GM08714 (cell line): ENCODE data around the gene OR52E1.

Experiments used
- H3K4me3 ChIP-seq: fragments of 200-500 bp; sonication (Bioruptor generic); 2 replicates; pipeline ENCODE4 v1.5.1; 2014; ENCODE audit warnings: mild to moderate bottlenecking, low read length, inconsistent platforms
- ZNF274 ChIP-seq: IDR thresholded peaks from 2 replicates; pipeline ENCODE4 v1.6.1; 2012; ENCODE audit warnings: mild to moderate bottlenecking, low read depth, low read length

Gene OR52E1

GRCh38 chr11:5088556-5088955 lies 19.2 kb downstream of the OR52E1 start:
- no peak overlapping the region for H3K4me3 ChIP-seq
- no peak for TF ChIP-seq ZNF274

GRCh38 chr11:5090668-5091067 lies 21.3 kb downstream of the OR52E1 start:
- H3K4me3 ChIP-seq: no peak overlapping the region
- TF ChIP-seq ZNF274: no peak

- no peak overlapping the region for H3K4me3 ChIP-seq
- no peak for TF ChIP-seq ZNF274
Measured at GRCh38 chr11:5092821-5093585, 23.6 kb downstream of the OR52E1 start.

- no peak overlapping the region for H3K4me3 ChIP-seq
- TF ChIP-seq ZNF274: no peak
Measured at GRCh38 chr11:5096011-5096410, 26.6 kb downstream of the OR52E1 start.

GRCh38 chr11:5102246-5102645 lies 32.9 kb downstream of the OR52E1 start:
- H3K4me3 ChIP-seq: no peak overlapping the region
- no peak for TF ChIP-seq ZNF274

- no peak for TF ChIP-seq ZNF274
- no peak overlapping the region for H3K4me3 ChIP-seq
Measured at GRCh38 chr11:5103066-5103465, 33.7 kb downstream of the OR52E1 start.

- no peak for TF ChIP-seq ZNF274
- H3K4me3 ChIP-seq: no peak overlapping the region
Measured at GRCh38 chr11:5107285-5107684, 37.9 kb downstream of the OR52E1 start.

- H3K4me3 ChIP-seq: no peak overlapping the region
- TF ChIP-seq ZNF274: no peak
Measured at GRCh38 chr11:5115339-5115738, 46.0 kb downstream of the OR52E1 start.

- H3K4me3 ChIP-seq: no peak overlapping the region
- TF ChIP-seq ZNF274: no peak
Measured at GRCh38 chr11:5117588-5117987, 48.2 kb downstream of the OR52E1 start.

- TF ChIP-seq ZNF274: no peak
- no peak overlapping the region for H3K4me3 ChIP-seq
Measured at GRCh38 chr11:5118893-5119292, 49.5 kb downstream of the OR52E1 start.
